HCT116 (cell line): ENCODE data around the gene RASGRP2. TPM values are rescaled to one million over a fixed set of nuclear protein-coding genes. Genes with fewer than 3 reads are reported as not detected.

Source experiments
- ATAC-seq: fragments of 200-7000 bp; cut with Tn5 transposase; 2 replicates; pipeline ENCODE4 v1.9.1; 2020; ENCODE audit warnings: mild to moderate bottlenecking, moderate library complexity
- BruUV-seq: library from RNA; stranded (reverse); fragments of 400-500 nt; replicated peaks from 2 replicates; lab custom pipeline; 2021; lab: Mats Ljungman, UMichigan
- CTCF ChIA-PET: fragments of 300-600 bp; sonication (Branson Sonifier 250); formaldehyde crosslinking; loops from one replicate; lab custom pipeline; 2021; ENCODE audit warnings: antibody characterized with exemption; lab: Charles Lee
- POLR2A ChIA-PET: fragments of 300-600, 350-600 bp; sonication (Branson Sonifier 250); formaldehyde crosslinking; loops from one replicate; lab custom pipeline; 2021; ENCODE audit warnings: antibody characterized with exemption; lab: Charles Lee
- RAD21 ChIA-PET, 2 experiments: fragments of 300-600 bp; sonication (Branson Sonifier 250); formaldehyde crosslinking; loops; one replicate each; lab custom pipeline; 2023; ENCODE audit warnings: low total read pairs in 2 of 2; ENCODE audit not compliant: uncharacterized antibody in 2 of 2, unreplicated experiment in 2 of 2, low non-redundant PET in 1 of 2; lab: Charles Lee
- DNase-seq: peaks from one replicate; pipeline ENCODE4 v3.0.0-alpha.2; 2010; ENCODE audit warnings: low read depth, low spot score
- H2AFZ ChIP-seq: fragments of 200-600 bp; shearing (Covaris generic), sonication (generic); 2 replicates; pipeline ENCODE4 v1.6.1; 2017; ENCODE audit warnings: low read depth, mixed run types, mixed read lengths, antibody characterized with exemption, low read length; ENCODE audit not compliant: poor library complexity, severe bottlenecking
- H3K27ac ChIP-seq: 2 replicates; pipeline ENCODE4 v1.5.1; 2012; ENCODE audit warnings: low read depth, low read length
- H3K27me3 ChIP-seq: fragments of 200-600 bp; sonication (generic); 2 replicates; pipeline ENCODE4 v1.6.1; 2016; ENCODE audit warnings: mixed run types, low read length, mixed read lengths; ENCODE audit not compliant: insufficient read depth
- H3K36me3 ChIP-seq, 2 experiments: fragments of 200-500 bp in 1 of 2; fragments of 200-600 bp in 1 of 2; sonication (Bioruptor generic) in 1 of 2; sonication (generic) in 1 of 2; 2 replicates each; pipeline versions ENCODE4 v1.5.1 to v1.6.1; 2014 to 2016; ENCODE audit warnings: low read length in 2 of 2, inconsistent platforms in 1 of 2, mixed read lengths in 1 of 2, mixed run types in 1 of 2; ENCODE audit not compliant: insufficient read depth in 2 of 2, control insufficient read depth in 1 of 2
- H3K4me1 ChIP-seq, 2 experiments: fragments of 200-600 bp in 1 of 2; sonication (generic) in 1 of 2; 2 replicates each; pipeline versions ENCODE4 v1.5.1 to v1.6.1; 2012 to 2017; ENCODE audit warnings: low read length in 2 of 2, inconsistent platforms in 1 of 2, mild to moderate bottlenecking in 1 of 2, mixed read lengths in 1 of 2, mixed run types in 1 of 2, moderate library complexity in 1 of 2; ENCODE audit not compliant: insufficient read depth in 2 of 2, control insufficient read depth in 1 of 2
- H3K4me2 ChIP-seq: fragments of 200-600 bp; sonication (generic); 2 replicates; pipeline ENCODE4 v1.6.1; 2017; ENCODE audit warnings: mixed run types, low read length, mixed read lengths
- H3K4me3 ChIP-seq, 2 experiments: fragments of 200-600 bp in 1 of 2; sonication (generic) in 1 of 2; replicated peaks in 1 of 2; 2 replicates each; pipeline ENCODE4 v1.5.1; 2011 to 2016; ENCODE audit warnings: low read length in 2 of 2, control low read depth in 1 of 2, low read depth in 1 of 2, mild to moderate bottlenecking in 1 of 2, mixed read lengths in 1 of 2, mixed run types in 1 of 2
- H3K79me2 ChIP-seq: fragments of 200-600 bp; sonication (generic); 2 replicates; pipeline ENCODE4 v1.6.1; 2017; ENCODE audit warnings: mild to moderate bottlenecking, mixed run types, low read length, moderate library complexity, mixed read lengths; ENCODE audit not compliant: insufficient read depth
- H3K9ac ChIP-seq: fragments of 200-600 bp; sonication (generic); 2 replicates; pipeline ENCODE4 v1.6.1; 2016; ENCODE audit warnings: low read length, mixed read lengths
- H3K9me2 ChIP-seq: fragments of 200-600 bp; sonication (generic), shearing (Covaris generic); 2 replicates; pipeline ENCODE4 v1.6.1; 2017; ENCODE audit warnings: mixed run types, mild to moderate bottlenecking, moderate library complexity; ENCODE audit not compliant: insufficient read depth
- H3K9me3 ChIP-seq, 2 experiments: fragments of 200-500 bp in 1 of 2; fragments of 200-600 bp in 1 of 2; sonication (Bioruptor generic) in 1 of 2; sonication (generic) in 1 of 2; 2 replicates each; pipeline ENCODE4 v1.6.1; 2014 to 2017; ENCODE audit warnings: low read length in 2 of 2, mixed read lengths in 2 of 2, inconsistent platforms in 1 of 2, low read depth in 1 of 2, mild to moderate bottlenecking in 1 of 2, mixed run types in 1 of 2, moderate library complexity in 1 of 2; ENCODE audit not compliant: control insufficient read depth in 1 of 2, insufficient read depth in 1 of 2
- H4K20me1 ChIP-seq: fragments of 200-600 bp; sonication (generic), shearing (Covaris generic); 2 replicates; pipeline ENCODE4 v1.6.1; 2017; ENCODE audit warnings: mixed run types, mild to moderate bottlenecking, moderate library complexity; ENCODE audit not compliant: insufficient read depth
- ATF3 ChIP-seq: IDR thresholded peaks from 2 replicates; pipeline ENCODE4 v1.6.1; 2012
- CEBPB ChIP-seq: IDR thresholded peaks from 2 replicates; pipeline ENCODE4 v1.6.1; 2012; ENCODE audit warnings: low read depth
- CTCF ChIP-seq, 3 experiments: fragments of 200-600 bp in 1 of 3; sonication (generic) in 1 of 3; IDR thresholded peaks in 2 of 3; conservative IDR thresholded peaks in 1 of 3; 2 replicates each; pipeline ENCODE4 v1.5.1; 2012 to 2017; ENCODE audit warnings: low read depth in 2 of 3, low read length in 2 of 3, antibody characterized with exemption in 1 of 3, borderline replicate concordance in 1 of 3, control low read depth in 1 of 3, mild to moderate bottlenecking in 1 of 3, mixed read lengths in 1 of 3, mixed run types in 1 of 3, moderate library complexity in 1 of 3; ENCODE audit not compliant: insufficient read depth in 1 of 3
- EGR1 ChIP-seq: IDR thresholded peaks from 2 replicates; pipeline ENCODE4 v1.6.1; 2012; ENCODE audit warnings: low read depth
- ELF1 ChIP-seq: IDR thresholded peaks from 2 replicates; pipeline ENCODE4 v1.6.1; 2012; ENCODE audit warnings: low read depth, borderline replicate concordance
- EZH2 ChIP-seq: fragments of 200-600 bp; sonication (generic); IDR thresholded peaks from 2 replicates; pipeline ENCODE4 v1.6.1; 2017; ENCODE audit warnings: antibody characterized with exemption, mixed run types
- FOSL1 ChIP-seq: IDR thresholded peaks from 2 replicates; pipeline ENCODE4 v1.6.1; 2012; ENCODE audit warnings: low read depth
- JUND ChIP-seq: IDR thresholded peaks from 2 replicates; pipeline ENCODE4 v1.6.1; 2012
- RAD21 ChIP-seq: IDR thresholded peaks from 2 replicates; pipeline ENCODE4 v1.6.1; 2012; ENCODE audit warnings: low read depth, mild to moderate bottlenecking
- SRF ChIP-seq: IDR thresholded peaks from 2 replicates; pipeline ENCODE4 v1.6.1; 2012; ENCODE audit warnings: low read depth
- TCF7L2 ChIP-seq: IDR thresholded peaks from 2 replicates; pipeline ENCODE4 v1.7.0; 2011; ENCODE audit warnings: borderline replicate concordance, inconsistent platforms; ENCODE audit not compliant: insufficient read depth, insufficient read length; ENCODE audit errors: extremely low read depth
- YY1 ChIP-seq: IDR thresholded peaks from 2 replicates; pipeline ENCODE4 v1.6.1; 2011; ENCODE audit warnings: low read length, low read depth, moderate library complexity, mild to moderate bottlenecking; ENCODE audit not compliant: insufficient replicate concordance; ENCODE audit errors: extremely low read depth
- ZBTB33 ChIP-seq: IDR thresholded peaks from 2 replicates; pipeline ENCODE4 v1.6.1; 2011; ENCODE audit warnings: mild to moderate bottlenecking, low read length, moderate library complexity; ENCODE audit not compliant: insufficient replicate concordance; ENCODE audit errors: extremely low read depth
- ZFX ChIP-seq: fragments of 450-650 bp; IDR thresholded peaks from 2 replicates; pipeline ENCODE4 v1.6.1; 2017
- intact Hi-C: fragments of 100-400 bp; cut with micrococcal nuclease; formaldehyde crosslinking; loops from 2 replicates; pipeline ENCODE4 v1.10.0; 2022
- total RNA-seq: library from RNA; stranded (reverse); gene quantifications from one replicate; pipeline ENCODE4 v1.2.1, GENCODE V29; 2021; ENCODE audit not compliant: unreplicated experiment
- TF ChIP-seq, protein P1 (sequence below): IDR thresholded peaks from 2 replicates; pipeline ENCODE4 v1.6.1; 2012; ENCODE audit warnings: low read depth

Gene RASGRP2
- total RNA-seq, 1 experiment from 2014 or later: 12.8 TPM

DNA sequence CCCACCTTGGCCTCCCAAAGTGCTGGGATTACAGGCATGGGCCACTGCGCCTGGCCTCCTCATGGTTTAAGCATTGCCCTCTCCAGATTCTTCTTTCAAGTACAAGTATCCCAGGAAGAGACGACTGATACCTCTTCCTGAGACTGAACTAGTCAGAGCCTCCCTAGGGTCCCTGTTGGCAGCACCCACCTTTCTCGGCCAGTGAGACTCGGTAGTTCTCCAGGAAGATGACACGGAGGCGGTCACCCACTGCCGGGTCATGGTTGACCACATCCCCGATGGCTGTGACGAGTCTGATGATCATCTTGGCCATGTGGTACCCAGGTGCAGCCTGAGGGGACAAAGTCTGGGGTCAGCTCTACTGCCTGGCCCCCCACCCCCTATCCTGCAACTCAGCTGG is 7.2 kb upstream of the RASGRP2 start:
- DNase-seq: no peak
- no peak for TF ChIP-seq JUND
- TF ChIP-seq ZFX: no peak
- TF ChIP-seq FOSL1: no peak
- TF ChIP-seq RAD21: no peak
- TF ChIP-seq CEBPB: no peak
- no peak for TF ChIP-seq TCF7L2
- no peak for TF ChIP-seq YY1
- TF ChIP-seq ATF3: no peak
- no peak for TF ChIP-seq EGR1
- no peak for TF ChIP-seq EZH2
- no peak for TF ChIP-seq SRF
- TF ChIP-seq ZBTB33: no peak
- TF ChIP-seq CTCF (IDR thresholded peaks at IDR 0.05 in 2 of 3, conservative IDR thresholded peaks at IDR 0.05 in 1 of 3; ENCODE audit: borderline replicate concordance in 1 of 3, insufficient read depth in 1 of 3, low read depth in 2 of 3, low read length in 2 of 3): no peak
- TF ChIP-seq, protein P1, sequence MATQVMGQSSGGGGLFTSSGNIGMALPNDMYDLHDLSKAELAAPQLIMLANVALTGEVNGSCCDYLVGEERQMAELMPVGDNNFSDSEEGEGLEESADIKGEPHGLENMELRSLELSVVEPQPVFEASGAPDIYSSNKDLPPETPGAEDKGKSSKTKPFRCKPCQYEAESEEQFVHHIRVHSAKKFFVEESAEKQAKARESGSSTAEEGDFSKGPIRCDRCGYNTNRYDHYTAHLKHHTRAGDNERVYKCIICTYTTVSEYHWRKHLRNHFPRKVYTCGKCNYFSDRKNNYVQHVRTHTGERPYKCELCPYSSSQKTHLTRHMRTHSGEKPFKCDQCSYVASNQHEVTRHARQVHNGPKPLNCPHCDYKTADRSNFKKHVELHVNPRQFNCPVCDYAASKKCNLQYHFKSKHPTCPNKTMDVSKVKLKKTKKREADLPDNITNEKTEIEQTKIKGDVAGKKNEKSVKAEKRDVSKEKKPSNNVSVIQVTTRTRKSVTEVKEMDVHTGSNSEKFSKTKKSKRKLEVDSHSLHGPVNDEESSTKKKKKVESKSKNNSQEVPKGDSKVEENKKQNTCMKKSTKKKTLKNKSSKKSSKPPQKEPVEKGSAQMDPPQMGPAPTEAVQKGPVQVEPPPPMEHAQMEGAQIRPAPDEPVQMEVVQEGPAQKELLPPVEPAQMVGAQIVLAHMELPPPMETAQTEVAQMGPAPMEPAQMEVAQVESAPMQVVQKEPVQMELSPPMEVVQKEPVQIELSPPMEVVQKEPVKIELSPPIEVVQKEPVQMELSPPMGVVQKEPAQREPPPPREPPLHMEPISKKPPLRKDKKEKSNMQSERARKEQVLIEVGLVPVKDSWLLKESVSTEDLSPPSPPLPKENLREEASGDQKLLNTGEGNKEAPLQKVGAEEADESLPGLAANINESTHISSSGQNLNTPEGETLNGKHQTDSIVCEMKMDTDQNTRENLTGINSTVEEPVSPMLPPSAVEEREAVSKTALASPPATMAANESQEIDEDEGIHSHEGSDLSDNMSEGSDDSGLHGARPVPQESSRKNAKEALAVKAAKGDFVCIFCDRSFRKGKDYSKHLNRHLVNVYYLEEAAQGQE: no peak
- TF ChIP-seq ELF1: no peak
- no peaks in the 10 kb centered on the region for H3K9me2 ChIP-seq
- H3K9me3 ChIP-seq: no peaks in the 10 kb centered on the region
- H3K27ac ChIP-seq: no peak overlapping the region
- intact Hi-C loops: no loop called here
- H3K9ac ChIP-seq: no peak overlapping the region
- ChIA-PET RAD21 (no interaction called here), POLR2A (no interaction called here), CTCF (no interaction called here)
- H3K4me2 ChIP-seq: no peak overlapping the region
- H4K20me1 ChIP-seq: no peaks in the 10 kb centered on the region
- no TSS peak for BruUV-seq
- H2AFZ ChIP-seq: no peak overlapping the region
- H3K4me1 ChIP-seq: peaks cover 0 to 5% of the 10 kb centered on the region in 2 experiments; a peak in 1 of 4 replicates
- no peaks in the 10 kb centered on the region for H3K79me2 ChIP-seq
- ATAC-seq: no peak
- no peaks in the 10 kb centered on the region for H3K36me3 ChIP-seq
- no peak overlapping the region for H3K4me3 ChIP-seq
- H3K27me3 ChIP-seq: no peaks in the 10 kb centered on the region
